Ascending aorta (tissue), 2 donors: ENCODE measurements around the gene NOP16. TPM values are rescaled to one million over a fixed set of nuclear protein-coding genes. Genes with fewer than 3 reads are reported as not detected.

Source experiments
- DNase-seq, 2 donors: peaks; one replicate each; pipeline ENCODE4 v3.0.0-alpha.2; 2019; ENCODE audit warnings: low spot score in 2 of 2
- H3K27ac ChIP-seq, 2 donors: fragments of 200-600 bp; sonication (generic); one replicate each; pipeline ENCODE4 v1.5.1; 2016 to 2017; ENCODE audit warnings: mild to moderate bottlenecking in 1 of 2
- H3K27me3 ChIP-seq: fragments of 200-600 bp; sonication (generic); one replicate; pipeline ENCODE4 v1.5.1; 2017
- H3K36me3 ChIP-seq, 2 donors: fragments of 200-600 bp; sonication (generic); one replicate each; pipeline ENCODE4 v1.5.1; 2016
- H3K4me1 ChIP-seq, 2 donors: fragments of 200-600 bp; sonication (generic); one replicate each; pipeline ENCODE4 v1.5.1; 2016 to 2017; ENCODE audit warnings: mild to moderate bottlenecking in 1 of 2
- H3K4me3 ChIP-seq, 2 donors: fragments of 200-600 bp; sonication (generic); one replicate each; pipeline ENCODE4 v1.5.1; 2016 to 2017; ENCODE audit warnings: mild to moderate bottlenecking in 1 of 2
- H3K9me3 ChIP-seq, 2 donors: fragments of 200-600 bp; sonication (generic); one replicate each; pipeline ENCODE4 v1.5.1; 2016
- CTCF ChIP-seq, 3 experiments: fragments of 200-600 bp in 2 of 3; fragments of 450-650 bp in 1 of 3; sonication (generic) in 2 of 3; IDR thresholded peaks; one replicate each; pipeline ENCODE4 v1.5.1; 2016 to 2019; ENCODE audit warnings: antibody characterized with exemption in 3 of 3, mild to moderate bottlenecking in 1 of 3, moderate library complexity in 1 of 3
- intact Hi-C: fragments of 100-400 bp; cut with DNase I; formaldehyde crosslinking; loops from one replicate; pipeline ENCODE4 v1.15.1; 2023
- total RNA-seq: library from RNA; depleted of rRNA; stranded (reverse); fragments of >200 nt; gene quantifications from one replicate; pipeline ENCODE4 v1.1.0, GENCODE V29; 2016

The NOP16 gene
- total RNA-seq, 1 donor from 2014 or later: not detected

- no peaks in the 10 kb centered on the region for H3K9me3 ChIP-seq
- TF ChIP-seq CTCF (IDR thresholded peaks at IDR 0.05): no peak
- H3K4me3 ChIP-seq: no peak overlapping the region
- intact Hi-C loops: no loop called here
- no peak overlapping the region for H3K27ac ChIP-seq
- H3K4me1 ChIP-seq: no peaks in the 10 kb centered on the region
- no peak for DNase-seq
- H3K36me3 ChIP-seq: peaks cover 25 to 39% of the 10 kb centered on the region in 2 donors
- no peaks in the 10 kb centered on the region for H3K27me3 ChIP-seq
Measured at GRCh38 chr5:176341325-176342157, 46.9 kb downstream of the NOP16 start.

- H3K4me3 ChIP-seq: no peak overlapping the region
- no peaks in the 10 kb centered on the region for H3K4me1 ChIP-seq
- H3K27me3 ChIP-seq: no peaks in the 10 kb centered on the region
- H3K27ac ChIP-seq: no peak overlapping the region
- no peaks in the 10 kb centered on the region for H3K9me3 ChIP-seq
- H3K36me3 ChIP-seq: peaks cover 9 to 18% of the 10 kb centered on the region in 2 donors
- intact Hi-C loops: no loop called here
- no peak for DNase-seq
- no peak for TF ChIP-seq CTCF (IDR thresholded peaks at IDR 0.05)
Measured at GRCh38 chr5:176339304-176339703, 49.1 kb downstream of the NOP16 start.

GRCh38 chr5:176337913-176338312 is 50.5 kb downstream of the NOP16 start:
- peaks cover 9 to 14% of the 10 kb centered on the region in 2 donors for H3K36me3 ChIP-seq

GRCh38 chr5:176334031-176334770 is 54.2 kb downstream of the NOP16 start:
- Histone ChIP-seq H3K9me3 (no peaks in the 10 kb centered on the region), H3K27me3 (no peaks in the 10 kb centered on the region), H3K27ac (no peak overlapping the region), H3K36me3 (peaks cover 9 to 14% of the 10 kb centered on the region in 2 donors), H3K4me1 (no peaks in the 10 kb centered on the region), H3K4me3 (no peak overlapping the region)
- TF ChIP-seq CTCF (IDR thresholded peaks at IDR 0.05): no peak
- intact Hi-C loops: no loop called here
- DNase-seq: no peak

More at GRCh38 chr5:176337913-176338312, 50.5 kb downstream of the NOP16 start:
- no peaks in the 10 kb centered on the region for H3K9me3 ChIP-seq
- no peaks in the 10 kb centered on the region for H3K4me1 ChIP-seq
- no peak overlapping the region for H3K4me3 ChIP-seq
- intact Hi-C loops: no loop called here
- no peak for TF ChIP-seq CTCF (IDR thresholded peaks at IDR 0.05)
- no peak for DNase-seq
- H3K27ac ChIP-seq: no peak overlapping the region
- H3K27me3 ChIP-seq: no peaks in the 10 kb centered on the region

Other genes starting within 250 kb of the NOP16 start
- gene SIMC1, start 150.2 kb downstream of the NOP16 start, total RNA-seq: 3.7 TPM
- gene KIAA1191, start 26.8 kb downstream of the NOP16 start, total RNA-seq: 56.2 TPM
- gene ARL10, start 23.1 kb downstream of the NOP16 start, total RNA-seq: 2.7 TPM
- gene HIGD2A, start 153 bp upstream of the NOP16 start, total RNA-seq: 36.7 TPM
- gene CLTB, start 27.9 kb upstream of the NOP16 start, total RNA-seq: 189 TPM
- 18.7 TPM for gene FAF2, start 59.8 kb upstream of the NOP16 start, total RNA-seq
- 24.1 TPM for gene RNF44, start 148.8 kb upstream of the NOP16 start, total RNA-seq
- gene CDHR2, start 160.7 kb upstream of the NOP16 start, total RNA-seq: not detected
- gene GPRIN1, start 221.6 kb upstream of the NOP16 start, total RNA-seq: not detected
- gene SNCB, start 241.9 kb upstream of the NOP16 start, total RNA-seq: not detected
- not detected for gene EIF4E1B, start 242.1 kb upstream of the NOP16 start, total RNA-seq